Sigmoid colon (tissue), 4 donors: ENCODE measurements around the gene PDE6G.

ENCODE experiments used
- CTCF ChIP-seq, 4 experiments: fragments of 450-650 bp in 3 of 4; fragments of 200-600 bp in 1 of 4; IDR thresholded peaks; one replicate each; pipeline ENCODE4 v1.5.1; 2016 to 2019; ENCODE audit warnings: antibody characterized with exemption in 4 of 4, mild to moderate bottlenecking in 3 of 4, moderate library complexity in 2 of 4
- EP300 ChIP-seq, 4 donors: sonication (generic); formaldehyde crosslinking; IDR thresholded peaks; one replicate each; pipeline ENCODE4 v1.6.1; 2017; ENCODE audit warnings: antibody characterized with exemption in 4 of 4
- POLR2A ChIP-seq, 2 donors: fragments of 450-650 bp; IDR thresholded peaks; one replicate each; pipeline ENCODE4 v1.6.1; 2016; ENCODE audit warnings: antibody characterized with exemption in 2 of 2, mild to moderate bottlenecking in 2 of 2, moderate library complexity in 2 of 2
- POLR2AphosphoS5 ChIP-seq, 4 donors: sonication (generic); formaldehyde crosslinking; IDR thresholded peaks; one replicate each; pipeline ENCODE4 v1.6.1; 2017; ENCODE audit warnings: antibody characterized with exemption in 4 of 4

DNA sequence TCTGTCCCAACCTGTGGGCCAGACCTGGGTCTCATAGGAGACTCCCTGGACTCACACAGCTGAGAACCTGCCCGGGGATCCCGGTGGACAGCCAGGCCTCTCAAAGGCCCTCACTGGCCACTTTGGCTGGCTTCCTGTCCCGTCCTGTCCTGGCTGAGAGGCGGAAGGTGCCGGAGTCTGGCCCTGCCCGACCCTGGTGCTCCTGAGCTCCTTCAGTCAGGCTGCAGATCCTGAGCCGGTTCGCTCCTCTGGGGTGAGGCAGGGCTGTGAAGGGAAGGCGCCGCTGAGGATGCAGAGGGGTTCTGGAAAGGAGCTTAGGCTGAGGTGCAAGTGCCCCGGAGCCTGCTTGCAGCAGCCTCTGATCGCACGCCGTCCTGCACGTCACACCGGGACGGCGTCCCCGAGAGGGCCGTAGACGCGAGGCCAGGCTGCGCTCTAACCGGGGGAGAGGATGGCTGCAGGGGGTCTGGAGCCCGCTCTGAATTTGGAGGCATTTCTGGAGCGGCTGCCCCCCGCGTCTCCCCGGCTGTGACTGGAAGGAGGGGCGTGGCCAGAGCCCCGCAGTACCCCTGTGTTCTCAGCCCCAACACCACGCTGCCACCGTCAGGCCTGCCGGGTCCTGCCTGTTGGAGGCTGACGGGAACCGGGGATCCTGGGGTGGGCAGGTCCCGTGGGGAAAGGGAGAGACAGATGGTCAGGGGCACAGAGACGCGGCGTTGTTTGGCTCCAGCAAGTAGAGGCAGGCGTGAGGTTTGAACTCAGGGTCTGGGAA, 31.6 kb upstream of the PDE6G start:
- TF ChIP-seq CTCF (IDR thresholded peaks at IDR 0.05) (no peak), POLR2AphosphoS5 (IDR thresholded peaks at IDR 0.05) (no peak), POLR2A (IDR thresholded peaks at IDR 0.05) (no peak), EP300 (IDR thresholded peaks at IDR 0.05) (no peak)
